Muscle layer of colon (tissue), 2 donors: ENCODE measurements around the gene PLEKHJ1.
A peak's percentile ranks its signal among the peaks of the same experiment; 100 is the strongest.
"Not testable (repeated sequence)": the region's sequence is repeated elsewhere in the genome, so short reads cannot be mapped to it uniquely, and the experiment has no call there.

Experiments used
- H3K27ac ChIP-seq: one replicate; pipeline ENCODE4 v1.7.0; 2013; ENCODE audit warnings: low read depth, mild to moderate bottlenecking, low read length, moderate library complexity
- H3K27me3 ChIP-seq, 2 donors: one replicate each; pipeline ENCODE4 v1.7.0; 2013; ENCODE audit warnings: low read length in 2 of 2, mild to moderate bottlenecking in 2 of 2; ENCODE audit not compliant: insufficient read depth in 2 of 2, control insufficient read depth in 1 of 2
- H3K36me3 ChIP-seq: one replicate; pipeline ENCODE4 v1.7.0; 2013; ENCODE audit warnings: mild to moderate bottlenecking, low read length; ENCODE audit not compliant: insufficient read depth
- H3K4me1 ChIP-seq: one replicate; pipeline ENCODE4 v1.7.0; 2013; ENCODE audit warnings: mild to moderate bottlenecking, low read length; ENCODE audit not compliant: insufficient read depth
- H3K4me3 ChIP-seq, 2 donors: one replicate each; pipeline ENCODE4 v1.7.0; 2013; ENCODE audit warnings: low read length in 2 of 2, low read depth in 1 of 2, mild to moderate bottlenecking in 1 of 2, moderate library complexity in 1 of 2
- H3K9ac ChIP-seq: one replicate; pipeline ENCODE4 v1.7.0; 2013; ENCODE audit warnings: low read length
- H3K9me3 ChIP-seq: one replicate; pipeline ENCODE4 v1.7.0; 2013; ENCODE audit warnings: mild to moderate bottlenecking, low read length
- donor health status: abdominal sarcoma.
- donor health status: Adenocarcinoma of cecum.

PLEKHJ1 gene, protein sequence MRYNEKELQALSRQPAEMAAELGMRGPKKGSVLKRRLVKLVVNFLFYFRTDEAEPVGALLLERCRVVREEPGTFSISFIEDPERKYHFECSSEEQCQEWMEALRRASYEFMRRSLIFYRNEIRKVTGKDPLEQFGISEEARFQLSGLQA

DNA sequence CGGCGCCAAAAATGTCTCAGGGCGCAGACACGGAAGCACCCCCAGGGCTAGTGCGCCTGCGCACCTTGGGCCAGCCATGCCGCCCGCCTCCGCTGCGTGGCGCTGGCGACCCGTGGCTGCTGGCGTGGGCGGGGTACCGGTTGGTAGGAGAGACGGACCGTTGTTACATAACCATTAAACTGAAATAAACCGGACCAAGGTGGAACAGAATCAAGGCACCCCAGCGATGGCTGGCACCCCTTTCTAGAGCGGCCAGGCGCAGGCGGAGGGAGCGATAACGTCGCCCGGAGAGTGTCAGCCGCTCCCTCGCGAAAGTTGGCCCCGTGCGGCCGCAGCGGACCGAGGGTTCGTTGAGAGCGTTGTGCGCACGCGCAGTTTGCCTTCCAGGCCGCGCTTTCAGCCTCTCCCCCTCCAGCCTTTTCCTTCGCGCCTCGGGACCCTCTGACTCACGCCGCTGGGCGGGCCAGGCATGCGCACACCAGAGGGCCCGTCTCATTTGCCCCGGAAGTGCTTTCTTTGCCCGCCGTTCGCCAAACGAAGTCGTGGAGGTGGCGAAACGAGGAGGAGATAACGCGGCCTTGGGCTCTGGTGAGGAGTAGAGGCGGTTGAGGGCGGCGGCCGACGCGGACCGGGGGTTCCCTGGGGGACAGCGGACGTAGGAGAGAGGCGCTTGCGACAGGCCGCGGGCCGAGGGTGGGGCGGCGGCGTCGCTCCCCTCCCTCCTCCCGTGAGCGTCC lies at the start of gene PLEKHJ1, which contains the start of gene SF3A2:
Gene PLEKHJ1 (minus strand): TSS at position 16 of the 737 bp plus-strand sequence. CDS start 81 bp downstream, outside the sequence.
Gene SF3A2 (plus strand): TSS at position 511 of the 737 bp plus-strand sequence. CDS start 6,595 bp downstream, outside the sequence.
- H3K27me3 ChIP-seq = no peaks in the 10 kb centered on the region
- peak within 1 kb of the TSS; percentile 90 for H3K9ac ChIP-seq
- peaks cover 56% of the 10 kb centered on the region for H3K4me1 ChIP-seq
- peaks cover 14% of the 10 kb centered on the region for H3K36me3 ChIP-seq
- H3K27ac ChIP-seq = peak within 1 kb of the TSS; percentile 99
- H3K4me3 ChIP-seq = peak within 1 kb of the TSS; percentile 65 to 96
- H3K9me3 ChIP-seq = no peaks in the 10 kb centered on the region

DNA sequence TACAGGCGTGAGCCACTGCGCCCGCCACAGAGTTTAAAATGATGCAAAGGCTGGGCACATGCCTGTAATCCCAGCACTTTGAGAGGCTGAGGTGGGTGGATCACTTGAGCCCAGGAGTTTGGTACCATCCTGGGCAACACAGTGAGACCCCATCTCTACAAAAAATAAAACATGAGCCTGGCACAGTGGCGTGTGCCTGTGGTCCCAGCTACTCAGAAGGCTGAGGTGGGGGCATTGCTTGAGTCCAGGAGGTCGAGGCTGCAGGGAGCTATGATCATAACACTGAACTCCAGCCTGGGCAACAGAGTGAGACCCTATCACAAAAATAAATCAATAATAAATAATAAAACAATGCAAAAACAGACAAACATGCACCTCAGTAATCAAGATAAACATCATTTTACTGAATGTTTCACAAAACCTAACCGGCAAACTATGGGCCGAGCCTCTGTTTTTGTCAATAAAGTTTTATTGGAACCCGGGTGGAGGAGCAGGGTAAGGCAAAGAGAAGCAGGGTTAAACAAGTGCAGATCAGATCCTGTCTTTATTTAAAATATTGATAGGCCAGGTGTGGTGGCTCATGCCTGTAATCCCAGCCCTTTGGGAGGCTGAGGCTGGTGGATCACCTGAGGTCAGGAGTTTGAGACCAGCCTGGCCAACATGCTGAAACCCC lies 47.8 kb upstream of the PLEKHJ1 start:
- Histone ChIP-seq H3K36me3 (no peaks in the 10 kb centered on the region), H3K9me3 (no peaks in the 10 kb centered on the region), H3K27ac (no peak overlapping the region), H3K4me3 (no peak overlapping the region), H3K9ac (no peak overlapping the region), H3K27me3 (peaks cover 0 to 6% of the 10 kb centered on the region in 2 donors), H3K4me1 (no peaks in the 10 kb centered on the region)

DNA sequence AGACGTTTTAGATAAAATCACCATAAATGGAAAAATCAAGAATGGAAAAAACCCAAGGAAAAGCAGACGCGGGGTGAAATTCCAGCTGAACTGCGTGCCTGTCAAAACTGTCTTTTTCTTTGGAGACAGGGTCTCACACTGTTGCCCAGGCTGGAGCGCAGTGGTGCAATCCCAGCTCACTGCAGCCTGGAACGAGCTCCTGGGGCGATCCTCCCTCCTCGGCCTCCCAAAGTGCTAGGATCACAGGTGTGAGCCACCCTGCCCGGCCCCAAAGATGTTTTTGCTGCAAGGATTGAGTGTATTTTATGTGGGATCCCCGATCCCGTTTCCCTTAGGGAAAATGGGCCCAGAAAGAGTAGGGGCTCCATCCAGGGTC lies 46.7 kb upstream of the PLEKHJ1 start:
- Histone ChIP-seq H3K4me3 (no peak overlapping the region), H3K9ac (no peak overlapping the region), H3K9me3 (no peaks in the 10 kb centered on the region), H3K27me3 (peaks cover 0 to 6% of the 10 kb centered on the region in 2 donors), H3K27ac (no peak overlapping the region), H3K36me3 (no peaks in the 10 kb centered on the region), H3K4me1 (no peaks in the 10 kb centered on the region)

DNA sequence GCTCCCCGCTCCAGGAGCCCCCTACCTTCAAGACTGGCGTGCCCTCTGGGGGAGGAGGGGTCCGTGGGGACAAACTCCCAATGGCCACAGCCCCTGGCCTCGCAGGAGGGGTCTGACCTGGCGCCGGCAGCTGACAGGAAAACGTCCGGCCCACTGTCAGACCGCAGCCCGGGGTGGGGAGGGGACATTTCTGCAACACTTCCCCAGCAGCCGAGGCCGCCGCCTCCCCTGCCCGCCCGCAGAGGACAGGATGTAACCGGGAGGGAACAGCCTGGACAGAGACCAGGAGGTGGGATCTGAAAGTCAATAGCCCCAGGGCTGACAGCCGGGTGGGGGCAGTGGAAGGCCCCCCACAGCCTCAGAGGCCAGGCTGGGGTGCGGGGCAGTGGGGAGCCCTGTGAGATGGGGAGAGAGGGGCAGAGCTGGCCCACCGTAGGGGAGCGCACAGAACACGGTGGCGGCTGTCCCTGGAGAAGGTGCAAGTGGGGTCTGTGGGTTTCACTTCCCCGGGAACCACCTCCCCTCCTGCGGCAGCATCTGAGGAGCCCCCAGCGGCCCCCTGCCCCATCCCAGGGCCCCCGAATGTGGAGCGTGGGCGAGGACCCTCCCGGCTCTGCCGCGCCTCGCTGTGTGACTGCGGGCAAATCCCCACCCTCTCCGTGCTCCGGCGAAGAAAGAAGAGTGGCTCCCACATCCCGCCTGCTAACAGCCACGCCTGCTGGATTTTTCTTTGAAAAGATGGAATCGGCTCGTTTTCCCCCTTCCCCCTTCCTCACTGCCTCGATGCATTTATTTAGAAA lies 46.1 kb upstream of the PLEKHJ1 start, which contains the start of gene PEAK3:
Gene PEAK3 (minus strand): TSS at position 114 of the 800 bp plus-strand sequence. CDS start 1,244 bp downstream, outside the sequence.
- peak within 1 kb of the TSS; percentile 34 for H3K27ac ChIP-seq
- no peak within 1 kb of the TSS for H3K4me3 ChIP-seq
- no peaks in the 10 kb centered on the region for H3K36me3 ChIP-seq
- no peaks in the 10 kb centered on the region for H3K9me3 ChIP-seq
- no peaks in the 10 kb centered on the region for H3K4me1 ChIP-seq
- peaks cover 0 to 6% of the 10 kb centered on the region in 2 donors for H3K27me3 ChIP-seq
- H3K9ac ChIP-seq = no peak within 1 kb of the TSS

DNA sequence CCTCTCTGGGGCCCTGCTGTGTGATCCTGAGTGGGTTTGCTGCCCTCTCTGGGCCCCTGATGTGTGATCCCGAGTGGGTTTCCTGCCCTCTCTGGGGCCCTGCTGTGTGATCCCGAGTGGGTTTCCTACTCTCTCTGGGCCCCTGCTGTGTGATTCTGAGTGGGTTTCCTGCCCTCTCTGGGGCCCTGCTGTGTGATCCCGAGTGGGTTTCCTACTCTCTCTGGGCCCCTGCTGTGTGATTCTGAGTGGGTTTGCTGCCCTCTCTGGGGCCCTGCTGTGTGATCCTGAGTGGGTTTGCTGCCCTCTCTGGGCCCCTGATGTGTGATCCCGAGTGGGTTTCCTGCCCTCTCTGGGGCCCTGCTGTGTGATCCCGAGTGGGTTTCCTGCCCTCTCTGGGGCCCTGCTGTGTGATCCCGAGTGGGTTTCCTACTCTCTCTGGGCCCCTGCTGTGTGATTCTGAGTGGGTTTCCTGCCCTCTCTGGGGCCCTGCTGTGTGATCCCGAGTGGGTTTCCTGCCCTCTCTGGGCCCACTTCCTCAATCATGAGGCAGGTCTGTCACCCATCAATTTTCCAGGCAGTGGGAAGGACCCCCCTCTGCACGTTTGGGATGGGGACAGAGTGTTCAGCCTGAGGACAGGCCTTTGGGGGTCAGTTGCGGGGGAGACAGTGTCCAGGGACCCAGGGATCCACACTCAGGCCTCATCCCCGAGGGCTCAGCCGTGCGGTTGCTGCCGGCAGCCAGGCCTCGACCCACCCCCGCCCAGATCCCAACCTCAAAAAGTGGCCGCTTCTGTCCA lies 45.3 kb upstream of the PLEKHJ1 start:
- H3K27ac ChIP-seq = peak overlapping the region; percentile 34
- H3K9me3 ChIP-seq, H3K27me3 ChIP-seq, H3K4me1 ChIP-seq, H3K9ac ChIP-seq, H3K4me3 ChIP-seq, H3K36me3 ChIP-seq: not testable (repeated sequence)

DNA sequence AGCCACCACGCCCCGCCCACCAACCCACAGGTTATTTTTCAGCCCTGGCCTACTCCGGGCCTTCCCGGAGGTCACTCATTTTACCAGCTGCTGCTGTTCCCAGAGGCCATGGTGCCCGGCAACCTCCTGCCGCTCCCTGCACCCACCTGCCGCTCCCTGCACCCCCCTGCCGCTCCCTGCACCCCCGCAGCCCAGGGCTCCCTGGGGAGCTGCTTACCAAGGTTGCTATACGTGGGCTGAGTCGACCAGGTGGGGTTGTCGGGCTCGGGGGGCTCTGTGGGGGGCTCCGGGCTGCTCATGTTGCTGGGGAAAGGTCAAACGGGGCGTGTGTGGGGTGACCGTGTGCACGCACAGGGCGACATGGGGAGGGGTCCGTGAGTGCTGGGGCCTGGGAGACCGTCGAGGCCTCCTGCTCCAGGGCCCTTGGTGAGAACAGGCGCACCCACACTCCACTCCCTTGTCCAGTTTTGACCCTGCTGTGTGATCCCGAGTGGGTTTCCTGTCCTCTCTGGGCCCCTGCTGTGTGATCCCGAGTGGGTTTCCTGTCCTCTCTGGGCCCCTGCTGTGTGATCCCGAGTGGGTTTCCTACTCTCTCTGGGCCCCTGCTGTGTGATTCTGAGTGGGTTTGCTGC lies 44.6 kb upstream of the PLEKHJ1 start:
- Histone ChIP-seq H3K4me1 (peaks cover 5% of the 10 kb centered on the region), H3K27ac (no peak overlapping the region), H3K9ac (no peak overlapping the region), H3K4me3 (no peak overlapping the region), H3K27me3 (peaks cover 0 to 6% of the 10 kb centered on the region in 2 donors), H3K9me3 (no peaks in the 10 kb centered on the region), H3K36me3 (no peaks in the 10 kb centered on the region)

DNA sequence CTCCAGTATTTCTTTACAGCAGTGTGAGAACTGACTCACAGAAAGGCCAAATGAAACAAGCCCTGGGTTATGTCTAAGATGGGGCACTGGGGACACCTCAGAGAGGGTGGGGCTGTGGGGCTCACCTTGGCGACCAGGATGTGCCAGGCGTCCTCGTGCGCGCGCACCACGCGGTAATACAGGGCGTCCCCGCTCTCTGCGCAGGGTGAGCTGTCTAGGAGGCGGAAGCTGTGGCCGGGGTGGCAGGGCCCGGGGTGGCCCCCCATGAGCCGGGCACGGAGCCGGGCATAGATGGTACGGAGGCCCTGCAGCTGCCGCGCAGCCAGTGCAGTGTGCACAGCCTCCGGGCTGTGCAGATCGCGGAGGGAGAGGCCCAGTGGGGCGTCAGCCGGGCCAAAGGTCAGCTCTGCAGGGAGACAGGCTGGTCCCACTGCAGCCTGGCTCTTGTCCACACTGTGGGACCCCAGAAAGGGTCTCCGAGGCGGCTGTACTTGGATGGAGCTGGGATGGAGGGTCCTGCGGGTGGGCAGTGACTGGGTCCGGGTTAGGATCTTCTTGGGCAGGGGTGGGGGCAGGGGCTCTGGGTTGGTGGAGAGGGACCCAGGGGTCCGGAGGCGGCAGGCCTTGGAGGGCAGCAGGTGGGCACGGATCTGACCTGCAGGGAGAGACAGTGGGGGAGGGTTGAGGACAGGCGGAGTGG lies 42.5 kb upstream of the PLEKHJ1 start:
- no peaks in the 10 kb centered on the region for H3K36me3 ChIP-seq
- no peaks in the 10 kb centered on the region for H3K9me3 ChIP-seq
- H3K27me3 ChIP-seq = peaks cover 0 to 6% of the 10 kb centered on the region in 2 donors
- H3K4me1 ChIP-seq = peaks cover 20% of the 10 kb centered on the region
- H3K27ac ChIP-seq = no peak overlapping the region
- H3K9ac ChIP-seq = no peak overlapping the region
- no peak overlapping the region for H3K4me3 ChIP-seq

DNA sequence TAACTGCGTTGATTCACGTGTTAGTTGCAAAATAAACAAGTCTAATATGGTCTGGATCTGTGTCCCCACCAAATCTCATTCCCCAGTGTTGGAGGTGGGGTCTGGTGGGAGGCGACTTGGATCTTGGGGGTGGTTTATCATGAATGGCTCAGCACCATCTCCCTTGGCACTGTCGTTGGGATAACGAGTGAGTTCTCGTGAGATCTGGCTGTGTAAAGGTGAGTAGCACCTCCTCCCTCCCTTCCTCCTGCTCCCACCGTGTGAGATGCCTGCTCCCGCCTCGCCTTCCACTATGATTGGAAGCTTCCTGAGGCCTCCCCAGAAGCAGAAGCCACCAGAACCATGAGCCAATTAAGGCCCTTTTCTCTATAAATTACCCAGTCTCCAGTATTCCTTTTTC lies 41.0 kb upstream of the PLEKHJ1 start:
- Histone ChIP-seq H3K4me3 (no peak overlapping the region), H3K27me3 (peaks cover 0 to 2% of the 10 kb centered on the region in 2 donors), H3K27ac (no peak overlapping the region), H3K36me3 (peaks cover 9% of the 10 kb centered on the region), H3K9ac (no peak overlapping the region), H3K4me1 (peaks cover 35% of the 10 kb centered on the region), H3K9me3 (no peaks in the 10 kb centered on the region)

DNA sequence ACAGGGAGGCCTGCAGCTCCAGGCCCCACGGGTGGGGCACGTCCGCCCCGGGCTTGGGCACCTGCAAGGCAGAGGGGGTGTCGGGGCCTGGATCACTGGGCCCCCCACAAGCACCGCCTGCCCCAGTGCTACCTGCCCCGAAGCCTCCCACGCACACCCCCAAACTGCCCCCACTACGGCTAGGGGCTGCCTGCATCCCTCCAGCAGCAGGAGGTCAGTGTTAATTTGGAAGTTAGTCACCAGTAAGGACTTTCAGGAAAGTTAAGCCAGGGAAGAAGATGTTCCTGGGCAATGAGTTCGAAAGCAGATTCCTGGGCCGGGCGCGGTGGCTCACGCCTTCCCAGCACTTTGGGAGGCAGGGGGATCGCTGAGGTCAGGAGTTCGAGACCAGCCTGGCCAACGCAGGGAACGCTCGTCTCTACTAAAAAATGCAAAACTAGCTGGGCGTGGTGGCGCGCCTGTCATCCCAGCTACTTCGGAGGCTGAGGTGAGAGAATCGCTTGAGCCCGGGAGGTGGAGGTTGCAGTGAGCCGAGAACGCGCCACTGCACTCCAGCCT lies 40.4 kb upstream of the PLEKHJ1 start:
- H3K4me3 ChIP-seq = no peak overlapping the region
- H3K27ac ChIP-seq = no peak overlapping the region
- H3K9ac ChIP-seq = no peak overlapping the region
- no peaks in the 10 kb centered on the region for H3K9me3 ChIP-seq
- H3K4me1 ChIP-seq = peaks cover 41% of the 10 kb centered on the region
- peaks cover 14% of the 10 kb centered on the region for H3K36me3 ChIP-seq
- H3K27me3 ChIP-seq = no peaks in the 10 kb centered on the region
